H1 (cell line): Measurements from ENCODE around the gene DNAI1. TPM values are rescaled to one million over a fixed set of nuclear protein-coding genes. Genes with fewer than 3 reads are reported as not detected.

Experiments used
- CBX8 ChIP-seq: fragments of 300-800, 300-1000 bp; sonication (generic); IDR thresholded peaks from 2 replicates; pipeline ENCODE4 v1.7.1; 2016; ENCODE audit warnings: low read depth, low read length, borderline replicate concordance
- GTF2F1 ChIP-seq: IDR thresholded peaks from 2 replicates; pipeline ENCODE4 v1.6.1; 2012; ENCODE audit warnings: low read depth, low read length, improper control_type of control experiment, borderline replicate concordance
- HDAC6 ChIP-seq: IDR thresholded peaks from one replicate; pipeline ENCODE4 v1.7.1; 2012; ENCODE audit warnings: low read depth, mild to moderate bottlenecking, inconsistent platforms, low read length, moderate library complexity
- SIRT6 ChIP-seq: IDR thresholded peaks from one replicate; pipeline ENCODE4 v1.7.1; 2012; ENCODE audit warnings: low read length, inconsistent platforms
- polyA plus RNA-seq, 7 experiments: library from polyadenylated mRNA; depleted of rRNA in 3 of 7; stranded (reverse) in 5 of 7; unstranded in 2 of 7; fragments of >200 nt in 5 of 7; fragments of 200-250 nt in 2 of 7; gene quantifications; 1 replicate in 5 of 7; 2 replicates in 1 of 7; 4 replicates in 1 of 7; pipeline versions ENCODE4 v1.2.1 to v1.2.3, GENCODE V29; 2011 to 2013; ENCODE audit warnings: missing spikeins in 2 of 7, mixed read lengths in 2 of 7
- total RNA-seq: library from RNA; stranded (reverse); fragmentation: NEBNext Ultra II Directional; extraction: Animal tissue kit (Norgen Biotek cat#: 25700); gene quantifications from 2 replicates; pipeline ENCODE4 v1.2.1, GENCODE V29; 2021

The DNAI1 gene
- total and polyA plus RNA-seq, 2 of the 8 experiments (the other 6 are each of a cell fraction or from before 2014, with no cell fraction given): 0.37 to 0.54 TPM

GRCh38 chr9:34560599-34561214, 102.1 kb downstream of the DNAI1 start (continued):
- TF ChIP-seq GTF2F1 (no peak), CBX8 (no peak), SIRT6 (no peak), HDAC6 (no peak)
